ENCODE data around the gene PLXNB2. TPM values are rescaled to one million over a fixed set of nuclear protein-coding genes. Genes with fewer than 3 reads are reported as not detected.

Gene PLXNB2
- polyA plus RNA-seq, 1 donor from 2014 or later = 38.6 TPM

GRCh38 chr22:50317178-50317577 is 9.7 kb upstream of the PLXNB2 start:
- Histone ChIP-seq H3K27me3 (ENCODE audit: insufficient read depth, low read depth, low read length) (no peaks in the 10 kb centered on the region), H3K27ac (ENCODE audit: low read length) (no peak overlapping the region), H3K79me2 (replicated peaks; ENCODE audit: insufficient read depth, low read length) (no peaks in the 10 kb centered on the region), H3F3A (ENCODE audit: insufficient read depth, low read length, poor library complexity, severe bottlenecking) (no peaks in the 10 kb centered on the region), H3K4me3 (ENCODE audit: low read length) (no peak overlapping the region), H3K9me2 (ENCODE audit: insufficient read depth, low read length) (no peaks in the 10 kb centered on the region), H3K4me2 (ENCODE audit: low read length) (no peak overlapping the region), H3K9me3 (ENCODE audit: low read length) (no peaks in the 10 kb centered on the region), H4K20me1 (ENCODE audit: insufficient read depth) (no peaks in the 10 kb centered on the region), H2AFZ (ENCODE audit: low read depth, low read length) (no peak overlapping the region), H3K36me3 (ENCODE audit: insufficient read depth, low read length) (no peaks in the 10 kb centered on the region), H3K9ac (ENCODE audit: low read length) (no peak overlapping the region)
- TF ChIP-seq REST (IDR thresholded peaks at IDR 0.05; ENCODE audit: borderline replicate concordance) (no peak), CTCF (IDR thresholded peaks at IDR 0.05; ENCODE audit: poor library complexity, severe bottlenecking) (no peak), EP300 (conservative IDR thresholded peaks at IDR 0.05; ENCODE audit: poor library complexity, severe bottlenecking) (no peak)

GRCh38 chr22:50316114-50317065 is 8.9 kb upstream of the PLXNB2 start:
- Histone ChIP-seq H4K20me1 (ENCODE audit: insufficient read depth) (no peaks in the 10 kb centered on the region), H3K27ac (ENCODE audit: low read length) (no peak overlapping the region), H3K4me2 (ENCODE audit: low read length) (no peak overlapping the region), H3K9me3 (ENCODE audit: low read length) (no peaks in the 10 kb centered on the region), H3K79me2 (replicated peaks; ENCODE audit: insufficient read depth, low read length) (no peaks in the 10 kb centered on the region), H3K36me3 (ENCODE audit: insufficient read depth, low read length) (no peaks in the 10 kb centered on the region), H3K9ac (ENCODE audit: low read length) (no peak overlapping the region), H3K27me3 (ENCODE audit: insufficient read depth, low read depth, low read length) (no peaks in the 10 kb centered on the region), H2AFZ (ENCODE audit: low read depth, low read length) (no peak overlapping the region), H3F3A (ENCODE audit: insufficient read depth, low read length, poor library complexity, severe bottlenecking) (no peaks in the 10 kb centered on the region), H3K9me2 (ENCODE audit: insufficient read depth, low read length) (no peaks in the 10 kb centered on the region), H3K4me3 (ENCODE audit: low read length) (no peak overlapping the region)
- TF ChIP-seq EZH2 (IDR thresholded peaks at IDR 0.05; ENCODE audit: borderline replicate concordance, insufficient read depth, low read length, poor library complexity, severe bottlenecking) (no peak), REST (IDR thresholded peaks at IDR 0.05; ENCODE audit: borderline replicate concordance) (no peak), RAD21 (conservative IDR thresholded peaks at IDR 0.05) (no peak), POLR2AphosphoS5 (IDR thresholded peaks at IDR 0.05) (no peak), CTCF (IDR thresholded peaks at IDR 0.05; ENCODE audit: poor library complexity, severe bottlenecking) (no peak), MXI1 (conservative IDR thresholded peaks at IDR 0.05; ENCODE audit: poor library complexity, severe bottlenecking) (no peak), TAF1 (IDR thresholded peaks at IDR 0.05; ENCODE audit: low read depth) (no peak), EP300 (conservative IDR thresholded peaks at IDR 0.05; ENCODE audit: poor library complexity, severe bottlenecking) (no peak), SMC3 (conservative IDR thresholded peaks at IDR 0.05; ENCODE audit: poor library complexity) (no peak)

Measured in neural cell (in vitro differentiated cells).